Measurements from ENCODE around the gene GPR12. TPM values are rescaled to one million over a fixed set of nuclear protein-coding genes. Genes with fewer than 3 reads are reported as not detected.

GPR12 gene
- 36.7 TPM for total RNA-seq

GRCh38 chr13:26759907-26760831 lies at the start of gene GPR12:
Gene GPR12 (minus strand): TSS chr13:26760786. CDS start chr13:26759827, 959 bp downstream.

Other genes starting within 250 kb of the GPR12 start
- 46.4 TPM for gene WASF3, start 203.1 kb downstream of the GPR12 start, total RNA-seq